Left ventricle myocardium inferior (tissue), 1 donor: ENCODE data around the gene ASCC3. TPM values are rescaled to one million over a fixed set of nuclear protein-coding genes. Genes with fewer than 3 reads are reported as not detected.

Source experiments
- DNase-seq: peaks from one replicate; pipeline ENCODE4 v3.0.0-alpha.2; 2020
- H3K27ac ChIP-seq: fragments of 200-600 bp; replicated peaks from 2 replicates; pipeline ENCODE4 v1.8.0; 2021
- H3K27me3 ChIP-seq: fragments of 200-600 bp; 2 replicates; pipeline ENCODE4 v1.8.0; 2021; ENCODE audit warnings: low read depth
- H3K36me3 ChIP-seq: fragments of 200-600 bp; 2 replicates; pipeline ENCODE4 v1.8.0; 2021
- H3K4me1 ChIP-seq: fragments of 200-600 bp; 2 replicates; pipeline ENCODE4 v1.8.0; 2021
- H3K4me3 ChIP-seq: fragments of 200-600 bp; 2 replicates; pipeline ENCODE4 v1.8.0; 2021; ENCODE audit warnings: mild to moderate bottlenecking, moderate library complexity
- H3K9me3 ChIP-seq: fragments of 200-600 bp; replicated peaks from 2 replicates; pipeline ENCODE4 v1.8.0; 2021
- CTCF ChIP-seq: fragments of 200-600 bp; IDR thresholded peaks from 2 replicates; pipeline ENCODE4 v1.8.0; 2021; ENCODE audit warnings: antibody characterized with exemption, mild to moderate bottlenecking, borderline replicate concordance
- intact Hi-C: fragments of 100-400 bp; cut with micrococcal nuclease; formaldehyde crosslinking; loops from one replicate; pipeline ENCODE4 v1.11.0; 2022
- total RNA-seq: library from RNA; stranded (reverse); fragmentation: NEBNext Ultra II Directional; extraction: Animal tissue kit (Norgen Biotek cat#: 25700); gene quantifications from one replicate; pipeline ENCODE4 v1.2.1, GENCODE V29; 2021
- donor health status: DM: no; HTN: yes; CAD: no; lungs with severe emphysema.

ASCC3 gene
- total RNA-seq, 1 donor from 2014 or later: 16.7 TPM

GRCh38 chr6:100731411-100731810 lies 149.7 kb downstream of the ASCC3 start:
- TF ChIP-seq CTCF: no peak
- H3K27me3 ChIP-seq: no peaks in the 10 kb centered on the region
- intact Hi-C loops: no loop called here
- DNase-seq: no peak
- peaks cover 11% of the 10 kb centered on the region for H3K4me1 ChIP-seq
- H3K4me3 ChIP-seq: no peak overlapping the region
- H3K36me3 ChIP-seq: no peaks in the 10 kb centered on the region
- no peaks in the 10 kb centered on the region for H3K9me3 ChIP-seq
- no peak overlapping the region for H3K27ac ChIP-seq

GRCh38 chr6:100730001-100730980 lies 150.8 kb downstream of the ASCC3 start:
- Histone ChIP-seq H3K36me3 (no peaks in the 10 kb centered on the region), H3K4me1 (peaks cover 11% of the 10 kb centered on the region), H3K4me3 (no peak overlapping the region), H3K27ac (no peak overlapping the region), H3K9me3 (no peaks in the 10 kb centered on the region), H3K27me3 (no peaks in the 10 kb centered on the region)
- intact Hi-C loops: no loop called here
- TF ChIP-seq CTCF: no peak
- DNase-seq: no peak

DNA sequence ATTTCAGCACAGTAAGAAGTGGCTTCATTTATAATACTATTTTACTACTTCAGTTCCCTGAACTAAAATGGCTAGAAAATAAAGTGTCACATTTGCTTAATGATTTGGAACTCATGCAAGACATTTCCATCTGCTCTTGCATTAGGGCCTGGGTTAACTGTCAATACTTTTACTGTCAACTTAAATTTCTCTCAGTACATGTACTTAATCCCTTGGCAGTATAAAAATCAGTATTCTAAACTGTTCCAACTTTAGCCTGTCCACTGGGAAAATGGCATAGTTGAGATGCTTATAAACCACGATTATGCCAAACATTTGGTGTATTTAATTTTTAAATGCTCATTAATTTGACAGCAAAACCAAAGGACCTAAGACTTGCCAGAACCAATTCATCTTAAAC lies 154.5 kb downstream of the ASCC3 start:
- no peak for DNase-seq
- no peak overlapping the region for H3K4me3 ChIP-seq

DNA sequence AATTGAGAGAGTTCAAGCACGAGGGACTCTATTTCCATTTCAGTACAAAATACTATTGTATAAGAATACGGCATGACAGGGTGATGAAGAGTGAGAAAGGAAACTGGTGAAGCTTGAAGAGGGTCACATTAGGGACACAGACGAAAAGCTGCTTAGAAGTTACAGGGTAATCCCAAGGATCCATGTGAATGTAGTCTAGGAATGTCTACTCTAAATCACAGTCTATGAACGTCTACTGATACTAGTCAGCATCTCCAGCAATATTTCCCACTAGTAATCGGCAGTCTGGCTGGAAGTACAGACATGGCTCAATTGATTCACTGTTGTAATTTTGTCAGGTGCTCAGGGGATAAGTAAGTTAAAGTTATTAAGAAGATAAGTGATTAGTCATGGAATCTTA lies 156.4 kb downstream of the ASCC3 start:
- Histone ChIP-seq H3K27ac (no peak overlapping the region), H3K27me3 (no peaks in the 10 kb centered on the region), H3K9me3 (peaks cover 9% of the 10 kb centered on the region), H3K4me3 (no peak overlapping the region), H3K36me3 (peaks cover 4% of the 10 kb centered on the region), H3K4me1 (peaks cover 19% of the 10 kb centered on the region)
- DNase-seq: no peak
- intact Hi-C loops: no loop called here
- no peak for TF ChIP-seq CTCF

More for the DNA sequence above, 154.5 kb downstream of the ASCC3 start:
- Histone ChIP-seq H3K9me3 (peaks cover 9% of the 10 kb centered on the region), H3K27ac (no peak overlapping the region), H3K36me3 (peaks cover 4% of the 10 kb centered on the region), H3K27me3 (no peaks in the 10 kb centered on the region), H3K4me1 (peaks cover 11% of the 10 kb centered on the region)
- intact Hi-C loops: no loop called here
- TF ChIP-seq CTCF: no peak

DNA sequence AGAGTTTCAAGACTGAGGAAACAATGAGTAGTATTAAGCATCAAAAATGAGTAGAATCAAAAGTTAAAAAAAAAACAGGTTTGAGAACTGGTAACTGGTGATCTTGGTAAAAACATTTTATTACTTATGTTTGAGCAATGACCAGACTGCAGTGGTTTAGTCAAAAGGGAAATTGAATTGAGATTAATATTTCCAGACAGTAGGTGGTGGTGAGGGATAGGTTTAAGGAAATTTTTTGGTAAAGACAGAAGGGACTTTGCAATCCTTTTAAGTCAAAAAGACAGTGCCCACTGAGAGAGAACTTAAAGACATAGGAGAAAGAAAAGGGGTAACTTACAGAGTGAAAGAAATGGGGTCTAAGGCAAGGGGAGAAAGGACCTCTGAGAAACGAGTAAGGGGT lies 156.9 kb downstream of the ASCC3 start:
- Histone ChIP-seq H3K27me3 (no peaks in the 10 kb centered on the region), H3K9me3 (peaks cover 9% of the 10 kb centered on the region), H3K4me3 (no peak overlapping the region), H3K36me3 (peaks cover 4% of the 10 kb centered on the region), H3K4me1 (peaks cover 20% of the 10 kb centered on the region), H3K27ac (no peak overlapping the region)
- no peak for DNase-seq
- TF ChIP-seq CTCF: no peak
- intact Hi-C loops: no loop called here
